Iris pigment epithelial cell (primary cell): ENCODE measurements around the gene ARHGEF9.
A peak's percentile ranks its signal among the peaks of the same experiment; 100 is the strongest.

Experiments used
- DNase-seq: peaks from one replicate; pipeline ENCODE4 v3.0.0-alpha.2; 2011; ENCODE audit warnings: low read depth

ARHGEF9 gene

GRCh38 chrX:63746278-63746677 is 38.7 kb downstream of the ARHGEF9 start:
- DNase-seq = peak; percentile 7

GRCh38 chrX:63744850-63745394 is 40.1 kb downstream of the ARHGEF9 start:
- DNase-seq = no peak

- DNase-seq = no peak
Observed at GRCh38 chrX:63743596-63743995, 41.4 kb downstream of the ARHGEF9 start.

GRCh38 chrX:63740382-63740781 is 44.6 kb downstream of the ARHGEF9 start:
- no peak for DNase-seq

- DNase-seq = no peak
Observed at GRCh38 chrX:63739885-63740284, 45.1 kb downstream of the ARHGEF9 start.

GRCh38 chrX:63738696-63739095 is 46.3 kb downstream of the ARHGEF9 start:
- no peak for DNase-seq

- DNase-seq = no peak
Observed at GRCh38 chrX:63737131-63737921, 47.7 kb downstream of the ARHGEF9 start.

- no peak for DNase-seq
Observed at GRCh38 chrX:63735882-63736281, 49.1 kb downstream of the ARHGEF9 start.

- no peak for DNase-seq
Observed at GRCh38 chrX:63720293-63720692, 64.7 kb downstream of the ARHGEF9 start.

GRCh38 chrX:63719633-63720032 is 65.4 kb downstream of the ARHGEF9 start:
- DNase-seq = no peak

GRCh38 chrX:63718010-63718694 is 66.9 kb downstream of the ARHGEF9 start:
- DNase-seq = no peak

- peak; percentile 21 for DNase-seq
Observed at GRCh38 chrX:63713526-63713925, 71.5 kb downstream of the ARHGEF9 start.

GRCh38 chrX:63708801-63709200 is 76.2 kb downstream of the ARHGEF9 start:
- no peak for DNase-seq

GRCh38 chrX:63702556-63702955 is 82.5 kb downstream of the ARHGEF9 start:
- DNase-seq = no peak

GRCh38 chrX:63686878-63687714 is 97.9 kb downstream of the ARHGEF9 start:
- DNase-seq = peak; percentile 36

GRCh38 chrX:63680423-63680822 is 104.6 kb downstream of the ARHGEF9 start:
- no peak for DNase-seq

- DNase-seq = no peak
Observed at GRCh38 chrX:63679432-63679831, 105.6 kb downstream of the ARHGEF9 start.

- DNase-seq = no peak
Observed at GRCh38 chrX:63675716-63676115, 109.3 kb downstream of the ARHGEF9 start.

GRCh38 chrX:63673896-63674295 is 111.1 kb downstream of the ARHGEF9 start:
- no peak for DNase-seq

- peak; percentile 33 for DNase-seq
Observed at GRCh38 chrX:63664741-63665140, 120.3 kb downstream of the ARHGEF9 start.

- peak; percentile 69 for DNase-seq
Observed at GRCh38 chrX:63664083-63664482, 120.9 kb downstream of the ARHGEF9 start.

GRCh38 chrX:63661676-63662075 is 123.3 kb downstream of the ARHGEF9 start:
- DNase-seq = no peak
